ENCODE results near the gene ZFAND3. TPM values are rescaled to one million over a fixed set of nuclear protein-coding genes. Genes with fewer than 3 reads are reported as not detected.

Gene ZFAND3
- total RNA-seq, 1 experiment from 2014 or later, result 64.0 TPM

GRCh38 chr6:37897321-37897720 is 77.8 kb downstream of the ZFAND3 start:
- CTCF ChIA-PET, result no interaction called here
- POLR2A ChIA-PET (ENCODE audit: low non-redundant PET), result no interaction called here

GRCh38 chr6:37897818-37898515 is 78.4 kb downstream of the ZFAND3 start:
- CTCF ChIA-PET, result no interaction called here
- Histone ChIP-seq H3K4me3 (ENCODE audit: low read depth, low read length, poor library complexity, severe bottlenecking) (no peak overlapping the region), H3K9me3 (ENCODE audit: low read depth, low read length, poor library complexity, severe bottlenecking) (no peaks in the 10 kb centered on the region), H3K4me1 (ENCODE audit: insufficient read depth, low read length, poor library complexity, severe bottlenecking) (no peaks in the 10 kb centered on the region), H3K27me3 (replicated peaks; ENCODE audit: insufficient read depth, low read depth, low read length, poor library complexity) (no peaks in the 10 kb centered on the region), H3K27ac (ENCODE audit: low read depth, low read length, poor library complexity, severe bottlenecking) (no peak overlapping the region), H3K36me3 (ENCODE audit: insufficient read depth, low read length, poor library complexity, severe bottlenecking) (no peaks in the 10 kb centered on the region)
- TF ChIP-seq EZH2 (IDR thresholded peaks at IDR 0.05; ENCODE audit: borderline replicate concordance, low read depth, low read length, poor library complexity, severe bottlenecking) (no peak), CTCF (conservative IDR thresholded peaks at IDR 0.05; ENCODE audit: low read depth, low read length) (no peak)
- POLR2A ChIA-PET (ENCODE audit: low non-redundant PET), result no interaction called here
- no TSS peak for BruUV-seq (replicated peaks)
- intact Hi-C loops (cut with micrococcal nuclease; ENCODE audit: unreplicated experiment), result no loop called here
- no peak for DNase-seq (ENCODE audit: low spot score)

More at GRCh38 chr6:37897321-37897720, 77.8 kb downstream of the ZFAND3 start:
- no TSS peak for BruUV-seq (replicated peaks)
- no peak for TF ChIP-seq CTCF (conservative IDR thresholded peaks at IDR 0.05; ENCODE audit: low read depth, low read length)
- TF ChIP-seq EZH2 (IDR thresholded peaks at IDR 0.05; ENCODE audit: borderline replicate concordance, low read depth, low read length, poor library complexity, severe bottlenecking), result no peak
- Histone ChIP-seq H3K9me3 (ENCODE audit: low read depth, low read length, poor library complexity, severe bottlenecking) (no peaks in the 10 kb centered on the region), H3K27ac (ENCODE audit: low read depth, low read length, poor library complexity, severe bottlenecking) (no peak overlapping the region), H3K4me1 (ENCODE audit: insufficient read depth, low read length, poor library complexity, severe bottlenecking) (no peaks in the 10 kb centered on the region), H3K36me3 (ENCODE audit: insufficient read depth, low read length, poor library complexity, severe bottlenecking) (no peaks in the 10 kb centered on the region), H3K4me3 (ENCODE audit: low read depth, low read length, poor library complexity, severe bottlenecking) (no peak overlapping the region), H3K27me3 (replicated peaks; ENCODE audit: insufficient read depth, low read depth, low read length, poor library complexity) (no peaks in the 10 kb centered on the region)
- intact Hi-C loops (cut with micrococcal nuclease; ENCODE audit: unreplicated experiment), result no loop called here
- DNase-seq (ENCODE audit: low spot score), result no peak

DNA sequence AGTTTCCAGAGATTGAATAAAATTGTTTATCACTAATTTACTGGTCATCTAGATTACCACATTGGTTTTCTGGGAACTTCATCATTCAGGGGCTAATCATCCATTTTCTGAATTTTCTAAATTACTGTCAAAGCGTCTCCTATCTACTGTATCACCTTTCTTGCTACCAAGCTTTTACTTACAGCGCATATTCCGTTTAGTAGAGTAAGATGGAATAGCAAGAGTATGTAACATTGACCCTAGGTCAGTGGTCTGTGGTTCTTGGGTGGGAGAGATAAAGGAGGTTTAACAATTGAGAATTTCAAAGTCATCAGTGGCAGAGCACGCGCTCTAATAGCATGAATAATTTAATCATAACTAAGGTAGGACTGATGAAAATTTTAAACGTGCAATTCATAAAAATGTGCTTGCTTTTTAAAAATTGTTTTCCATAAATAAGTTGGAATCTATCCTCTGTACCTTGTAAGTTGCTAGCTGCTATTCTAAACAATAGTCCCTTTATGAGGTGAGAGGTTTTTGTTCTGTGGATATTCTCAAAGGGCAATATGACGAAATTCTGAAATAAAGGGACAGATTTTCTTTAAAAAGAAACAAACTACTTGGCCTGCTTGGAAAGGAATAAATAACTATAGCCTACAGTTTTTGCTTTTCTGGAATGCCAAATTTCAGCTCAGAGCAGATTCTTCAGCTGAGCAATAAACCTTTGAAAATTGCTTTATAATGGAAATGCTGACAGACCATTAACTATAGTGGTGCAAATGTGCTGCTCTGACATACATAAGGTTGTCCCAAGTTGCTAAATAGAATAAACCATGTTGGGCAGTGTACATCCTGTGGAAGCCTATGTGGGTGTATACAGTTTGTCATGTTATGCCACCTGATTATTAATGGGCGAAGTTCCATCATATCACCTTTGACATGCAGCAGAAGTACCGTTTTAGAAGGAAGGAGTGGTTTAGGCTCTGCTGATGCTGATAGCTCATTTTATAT is 84.1 kb downstream of the ZFAND3 start:
- Histone ChIP-seq H3K9me3 (ENCODE audit: low read depth, low read length, poor library complexity, severe bottlenecking) (no peaks in the 10 kb centered on the region), H3K27ac (ENCODE audit: low read depth, low read length, poor library complexity, severe bottlenecking) (no peak overlapping the region), H3K27me3 (replicated peaks; ENCODE audit: insufficient read depth, low read depth, low read length, poor library complexity) (no peaks in the 10 kb centered on the region), H3K4me3 (ENCODE audit: low read depth, low read length, poor library complexity, severe bottlenecking) (no peak overlapping the region), H3K36me3 (ENCODE audit: insufficient read depth, low read length, poor library complexity, severe bottlenecking) (no peaks in the 10 kb centered on the region), H3K4me1 (ENCODE audit: insufficient read depth, low read length, poor library complexity, severe bottlenecking) (no peaks in the 10 kb centered on the region)
- DNase-seq (ENCODE audit: low spot score), result no peak
- TF ChIP-seq EZH2 (IDR thresholded peaks at IDR 0.05; ENCODE audit: borderline replicate concordance, low read depth, low read length, poor library complexity, severe bottlenecking) (no peak), CTCF (conservative IDR thresholded peaks at IDR 0.05; ENCODE audit: low read depth, low read length) (no peak)
- intact Hi-C loops (cut with micrococcal nuclease; ENCODE audit: unreplicated experiment), result no loop called here
- ChIA-PET POLR2A (ENCODE audit: low non-redundant PET) (no interaction called here), CTCF (no interaction called here)
- no TSS peak for BruUV-seq (replicated peaks)
